ENCODE results near the gene TFCP2L1.

Gene TFCP2L1

GRCh38 chr2:121247534-121247933 lies 37.5 kb downstream of the TFCP2L1 start:
- peak; percentile 82 for DNase-seq (ENCODE audit: low read depth, low spot score)
- H3K4me3 ChIP-seq (ENCODE audit: low read length) = no peak overlapping the region

GRCh38 chr2:121246704-121247255 lies 38.2 kb downstream of the TFCP2L1 start:
- no peak for DNase-seq (ENCODE audit: low read depth, low spot score)
- H3K4me3 ChIP-seq (ENCODE audit: low read length) = no peak overlapping the region

- H3K4me3 ChIP-seq (ENCODE audit: low read length) = no peak overlapping the region
- no peak for DNase-seq (ENCODE audit: low read depth, low spot score)
These were observed 39.1 kb downstream of the TFCP2L1 start for GRCh38 chr2:121245913-121246312.

- DNase-seq (ENCODE audit: low read depth, low spot score) = no peak
- no peak overlapping the region for H3K4me3 ChIP-seq (ENCODE audit: low read length)
These were observed 39.7 kb downstream of the TFCP2L1 start for GRCh38 chr2:121245120-121245820.

GRCh38 chr2:121244616-121245015 lies 40.4 kb downstream of the TFCP2L1 start:
- no peak overlapping the region for H3K4me3 ChIP-seq (ENCODE audit: low read length)
- no peak for DNase-seq (ENCODE audit: low read depth, low spot score)

- no peak for DNase-seq (ENCODE audit: low read depth, low spot score)
- no peak overlapping the region for H3K4me3 ChIP-seq (ENCODE audit: low read length)
These were observed 41.1 kb downstream of the TFCP2L1 start for GRCh38 chr2:121243821-121244460.

GRCh38 chr2:121242976-121243375 lies 42.0 kb downstream of the TFCP2L1 start:
- H3K4me3 ChIP-seq (ENCODE audit: low read length) = no peak overlapping the region
- no peak for DNase-seq (ENCODE audit: low read depth, low spot score)

GRCh38 chr2:121242175-121242875 lies 42.7 kb downstream of the TFCP2L1 start:
- H3K4me3 ChIP-seq (ENCODE audit: low read length) = no peak overlapping the region
- no peak for DNase-seq (ENCODE audit: low read depth, low spot score)

- DNase-seq (ENCODE audit: low read depth, low spot score) = no peak
- H3K4me3 ChIP-seq (ENCODE audit: low read length) = no peak overlapping the region
These were observed 43.5 kb downstream of the TFCP2L1 start for GRCh38 chr2:121241466-121241865.

- no peak overlapping the region for H3K4me3 ChIP-seq (ENCODE audit: low read length)
- DNase-seq (ENCODE audit: low read depth, low spot score) = no peak
These were observed 44.6 kb downstream of the TFCP2L1 start for GRCh38 chr2:121240436-121240835.

- DNase-seq (ENCODE audit: low read depth, low spot score) = no peak
- H3K4me3 ChIP-seq (ENCODE audit: low read length) = no peak overlapping the region
These were observed 45.0 kb downstream of the TFCP2L1 start for GRCh38 chr2:121239969-121240368.

GRCh38 chr2:121239471-121239870 lies 45.5 kb downstream of the TFCP2L1 start:
- H3K4me3 ChIP-seq (ENCODE audit: low read length) = no peak overlapping the region
- no peak for DNase-seq (ENCODE audit: low read depth, low spot score)

- DNase-seq (ENCODE audit: low read depth, low spot score) = no peak
- H3K4me3 ChIP-seq (ENCODE audit: low read length) = no peak overlapping the region
These were observed 46.2 kb downstream of the TFCP2L1 start for GRCh38 chr2:121238828-121239227.

GRCh38 chr2:121237980-121238665 lies 46.9 kb downstream of the TFCP2L1 start:
- no peak for DNase-seq (ENCODE audit: low read depth, low spot score)
- no peak overlapping the region for H3K4me3 ChIP-seq (ENCODE audit: low read length)

GRCh38 chr2:121237336-121237979 lies 47.5 kb downstream of the TFCP2L1 start:
- no peak for DNase-seq (ENCODE audit: low read depth, low spot score)
- H3K4me3 ChIP-seq (ENCODE audit: low read length) = no peak overlapping the region

- no peak overlapping the region for H3K4me3 ChIP-seq (ENCODE audit: low read length)
- DNase-seq (ENCODE audit: low read depth, low spot score) = no peak
These were observed 48.3 kb downstream of the TFCP2L1 start for GRCh38 chr2:121236650-121237180.

- H3K4me3 ChIP-seq (ENCODE audit: low read length) = no peak overlapping the region
- DNase-seq (ENCODE audit: low read depth, low spot score) = no peak
These were observed 48.8 kb downstream of the TFCP2L1 start for GRCh38 chr2:121236101-121236640.

- H3K4me3 ChIP-seq (ENCODE audit: low read length) = no peak overlapping the region
- no peak for DNase-seq (ENCODE audit: low read depth, low spot score)
These were observed 49.5 kb downstream of the TFCP2L1 start for GRCh38 chr2:121235542-121235941.

- no peak for DNase-seq (ENCODE audit: low read depth, low spot score)
- H3K4me3 ChIP-seq (ENCODE audit: low read length) = no peak overlapping the region
These were observed 50.2 kb downstream of the TFCP2L1 start for GRCh38 chr2:121234791-121235190.

Measured in Jurkat, Clone E6-1 (cell line).